ENCODE results near the gene STK32B.

DNA sequence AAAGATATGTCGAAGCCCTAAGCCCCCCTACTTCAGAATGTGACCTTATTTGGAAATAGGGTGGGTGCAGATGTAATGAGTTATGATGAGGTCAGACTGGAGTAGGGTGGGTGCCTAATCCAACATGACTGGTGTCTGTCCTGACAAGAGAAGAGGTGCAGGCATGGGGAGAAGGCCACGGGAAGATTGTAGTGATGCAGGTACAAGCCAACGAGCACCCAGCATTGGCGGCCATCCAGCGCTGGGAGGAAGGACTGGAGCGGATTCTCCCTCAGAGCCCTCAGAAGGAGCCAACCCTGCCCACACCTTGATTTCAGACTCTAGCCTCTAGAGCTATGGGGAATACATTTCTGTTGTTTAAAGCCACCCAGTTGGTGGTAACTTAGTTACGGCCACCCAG, 419.9 kb downstream of the STK32B start:
- TF ChIP-seq, protein P1, sequence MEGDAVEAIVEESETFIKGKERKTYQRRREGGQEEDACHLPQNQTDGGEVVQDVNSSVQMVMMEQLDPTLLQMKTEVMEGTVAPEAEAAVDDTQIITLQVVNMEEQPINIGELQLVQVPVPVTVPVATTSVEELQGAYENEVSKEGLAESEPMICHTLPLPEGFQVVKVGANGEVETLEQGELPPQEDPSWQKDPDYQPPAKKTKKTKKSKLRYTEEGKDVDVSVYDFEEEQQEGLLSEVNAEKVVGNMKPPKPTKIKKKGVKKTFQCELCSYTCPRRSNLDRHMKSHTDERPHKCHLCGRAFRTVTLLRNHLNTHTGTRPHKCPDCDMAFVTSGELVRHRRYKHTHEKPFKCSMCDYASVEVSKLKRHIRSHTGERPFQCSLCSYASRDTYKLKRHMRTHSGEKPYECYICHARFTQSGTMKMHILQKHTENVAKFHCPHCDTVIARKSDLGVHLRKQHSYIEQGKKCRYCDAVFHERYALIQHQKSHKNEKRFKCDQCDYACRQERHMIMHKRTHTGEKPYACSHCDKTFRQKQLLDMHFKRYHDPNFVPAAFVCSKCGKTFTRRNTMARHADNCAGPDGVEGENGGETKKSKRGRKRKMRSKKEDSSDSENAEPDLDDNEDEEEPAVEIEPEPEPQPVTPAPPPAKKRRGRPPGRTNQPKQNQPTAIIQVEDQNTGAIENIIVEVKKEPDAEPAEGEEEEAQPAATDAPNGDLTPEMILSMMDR (IDR thresholded peaks at IDR 0.05 in 8 of 11, conservative IDR thresholded peaks at IDR 0.05 in 3 of 11): no peak
- no peak for TF ChIP-seq POLR2A (IDR thresholded peaks at IDR 0.05)
- no peak for TF ChIP-seq POLR2AphosphoS5 (IDR thresholded peaks at IDR 0.05)

Measured in spleen (tissue), 7 donors.